HG03060 (cell line): ENCODE results near the gene C1orf198.

Experiments used
- ATAC-seq: cut with Tn5 transposase; IDR thresholded peaks from one replicate; pipeline ENCODE4 v1.9.1; 2021; ENCODE audit warnings: low read depth, moderate number of reproducible peaks; ENCODE audit not compliant: unreplicated experiment

C1orf198 gene

GRCh38 chr1:230816018-230816417 is 52.3 kb downstream of the C1orf198 start:
- ATAC-seq: no peak

GRCh38 chr1:230814949-230815692 is 53.2 kb downstream of the C1orf198 start:
- ATAC-seq: no peak

DNA sequence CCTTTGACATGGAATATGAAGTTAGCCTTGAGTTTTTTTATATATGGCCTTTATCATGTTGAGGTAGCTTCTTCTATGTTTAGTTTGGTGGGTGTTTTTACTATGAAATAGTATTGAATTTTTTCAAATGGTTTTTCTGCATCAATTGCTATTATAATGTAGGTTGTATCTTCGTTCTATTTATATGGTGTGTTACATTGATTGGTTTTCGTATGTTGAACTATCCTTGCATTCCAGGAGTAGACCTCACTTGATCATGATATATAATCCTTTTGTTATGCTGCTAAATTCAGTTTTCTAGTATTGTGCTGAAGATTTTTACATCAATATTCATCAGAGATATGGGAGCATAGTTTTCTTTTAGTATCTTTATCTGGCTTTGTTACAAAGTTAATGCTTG is 55.8 kb downstream of the C1orf198 start:
- ATAC-seq: no peak

- no peak for ATAC-seq
These were observed 58.9 kb downstream of the C1orf198 start for GRCh38 chr1:230809256-230809990.

DNA sequence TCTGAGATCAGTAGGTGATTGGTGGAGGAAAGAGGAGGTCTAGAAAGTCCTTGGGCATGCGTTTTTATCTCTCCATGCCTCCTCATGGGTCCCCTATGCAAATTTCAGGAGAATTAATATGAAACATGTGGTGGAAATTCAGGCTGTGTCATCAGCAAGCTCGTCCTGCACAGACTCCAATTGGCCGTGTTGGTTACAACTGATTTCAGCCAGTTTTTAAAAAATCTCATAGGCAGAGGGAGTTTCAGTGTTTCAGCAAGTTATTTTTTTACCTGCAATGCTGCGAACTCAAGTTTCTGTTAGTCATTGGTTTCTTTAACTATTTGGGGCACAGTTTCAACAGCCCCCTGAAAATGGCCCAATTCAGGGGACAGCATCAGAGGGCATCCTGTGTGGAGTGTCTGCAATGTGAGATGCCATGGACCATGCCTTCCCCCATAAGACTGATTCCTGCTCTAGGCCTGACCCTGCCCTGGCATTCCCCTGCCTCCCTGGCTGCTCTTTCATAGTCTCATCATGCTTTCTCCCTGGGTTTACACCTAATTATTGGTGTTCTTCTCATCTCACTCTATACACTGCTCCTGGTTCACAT is 59.9 kb downstream of the C1orf198 start:
- no peak for ATAC-seq

GRCh38 chr1:230807561-230808280 is 60.6 kb downstream of the C1orf198 start:
- ATAC-seq: no peak

DNA sequence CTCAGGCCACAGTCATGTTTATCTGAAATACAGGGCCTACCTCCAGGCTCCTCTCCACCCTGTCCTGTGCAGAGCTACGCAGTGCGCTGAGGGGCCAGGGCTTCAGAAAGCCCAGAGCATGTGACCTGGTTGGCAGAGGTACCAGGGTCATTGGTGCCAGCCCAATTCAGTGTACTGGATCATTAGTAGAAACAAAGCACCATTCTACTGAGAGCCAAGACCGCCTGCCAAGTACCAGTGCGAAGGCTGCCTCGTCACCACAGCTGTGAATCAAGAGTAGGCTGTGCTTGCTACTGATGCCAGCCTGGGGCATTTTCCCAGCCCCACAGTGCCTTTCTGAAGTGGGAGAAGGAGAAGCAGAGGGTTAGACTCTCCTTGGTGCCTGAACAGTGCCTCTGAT is 61.3 kb downstream of the C1orf198 start:
- no peak for ATAC-seq

DNA sequence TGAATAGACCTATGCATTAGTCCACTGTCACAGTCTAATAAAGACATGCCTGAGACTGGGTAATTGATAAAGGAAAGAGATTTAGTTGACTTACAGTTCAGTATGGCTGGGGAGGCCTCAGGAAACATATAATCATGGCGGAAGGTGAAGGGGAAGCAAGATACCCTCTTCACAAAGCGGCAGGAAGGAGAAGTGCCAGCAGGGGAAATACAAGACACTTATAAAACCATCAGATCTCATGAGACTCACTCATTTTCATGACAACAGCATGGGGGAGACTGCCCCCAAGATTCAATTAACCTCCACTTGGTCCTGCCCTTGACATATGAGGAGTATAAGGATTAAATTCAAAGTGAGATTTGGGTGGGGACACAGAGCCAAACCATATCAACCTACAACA is 61.8 kb downstream of the C1orf198 start:
- ATAC-seq: no peak

DNA sequence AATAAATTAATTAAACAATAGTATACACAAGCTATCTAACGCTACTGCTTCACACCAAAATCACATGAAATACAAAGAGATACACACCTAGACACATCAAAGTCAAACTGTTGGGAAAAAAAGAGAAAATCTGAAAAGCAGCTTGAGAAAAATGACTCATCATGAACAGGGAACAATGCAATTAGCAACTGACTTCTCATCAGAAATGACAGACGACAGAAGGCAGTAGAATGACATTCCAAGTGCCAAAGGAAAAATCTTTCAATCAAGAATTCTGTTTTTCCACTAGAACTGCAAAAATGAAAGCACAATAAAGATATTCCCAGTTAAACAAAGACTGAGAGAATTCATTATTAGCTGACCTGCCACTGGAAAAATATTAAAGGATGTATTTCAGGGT is 63.9 kb downstream of the C1orf198 start:
- no peak for ATAC-seq

DNA sequence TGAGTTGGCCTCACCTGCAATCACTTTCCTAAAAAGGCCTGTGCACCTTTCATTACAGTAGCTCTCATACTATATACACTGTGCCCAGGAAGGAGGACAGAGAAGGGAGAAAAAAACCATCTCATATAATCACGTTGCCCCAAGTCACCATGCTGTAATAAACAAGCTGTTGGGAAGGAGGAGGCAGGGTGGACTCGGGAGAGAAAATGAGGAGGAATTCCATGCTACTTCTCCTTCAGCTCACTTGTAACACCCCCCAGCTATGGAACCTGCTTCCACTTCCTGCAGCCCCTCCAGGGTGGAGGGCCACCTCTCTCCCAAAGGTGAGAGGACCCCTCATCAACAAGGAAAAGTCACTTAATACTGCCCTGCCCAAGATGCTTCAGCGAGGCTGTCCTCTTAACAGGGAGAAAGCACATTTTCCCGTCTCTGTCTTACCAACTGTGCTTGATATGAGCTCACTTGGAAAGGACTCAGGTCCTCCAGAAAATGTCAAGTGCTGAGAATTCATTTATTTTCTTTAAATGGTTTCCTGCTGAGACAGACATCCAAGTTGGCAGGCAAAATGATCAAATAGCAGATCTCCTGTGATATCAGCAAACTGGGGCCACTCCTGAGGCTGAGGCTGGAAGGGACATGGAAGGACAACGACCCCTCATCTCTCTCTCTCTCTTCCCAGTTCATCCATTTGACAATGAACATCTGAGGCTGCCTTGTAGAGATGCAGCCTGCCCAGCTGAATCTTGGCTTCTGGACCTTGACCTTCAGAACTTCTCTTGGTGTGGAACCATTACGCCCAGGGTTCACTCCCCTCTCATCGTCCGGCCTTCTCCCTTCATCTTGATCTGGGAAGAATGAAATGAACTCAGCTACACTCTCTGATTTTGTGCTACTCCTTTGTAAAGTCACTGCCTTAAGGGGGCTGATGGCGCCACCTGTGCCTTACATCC is 67.2 kb downstream of the C1orf198 start:
- ATAC-seq: no peak

GRCh38 chr1:230798491-230798890 is 69.8 kb downstream of the C1orf198 start:
- ATAC-seq: no peak

DNA sequence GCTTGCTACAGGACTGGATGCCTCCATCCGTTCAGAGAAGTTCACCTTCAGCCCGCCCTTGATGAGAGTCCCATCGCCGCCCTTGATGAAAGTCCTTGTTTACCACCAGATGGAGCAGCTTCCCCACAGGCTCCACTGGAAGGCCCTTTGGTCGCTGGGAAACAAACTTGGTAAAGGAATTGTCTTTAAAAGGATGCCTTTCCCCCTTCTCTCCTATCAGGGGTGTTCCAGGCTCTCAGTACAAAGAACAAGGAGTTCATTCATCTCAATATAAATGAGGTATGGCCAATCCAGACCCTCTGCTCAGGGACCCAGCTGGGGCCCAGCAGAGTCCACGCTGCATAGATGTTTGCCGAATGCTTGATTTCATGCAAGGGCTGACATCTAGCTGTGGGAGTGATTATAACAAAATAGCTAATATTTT is 70.4 kb downstream of the C1orf198 start:
- no peak for ATAC-seq

GRCh38 chr1:230797376-230797920 is 70.9 kb downstream of the C1orf198 start:
- ATAC-seq: no peak

GRCh38 chr1:230796626-230797025 is 71.7 kb downstream of the C1orf198 start:
- no peak for ATAC-seq

DNA sequence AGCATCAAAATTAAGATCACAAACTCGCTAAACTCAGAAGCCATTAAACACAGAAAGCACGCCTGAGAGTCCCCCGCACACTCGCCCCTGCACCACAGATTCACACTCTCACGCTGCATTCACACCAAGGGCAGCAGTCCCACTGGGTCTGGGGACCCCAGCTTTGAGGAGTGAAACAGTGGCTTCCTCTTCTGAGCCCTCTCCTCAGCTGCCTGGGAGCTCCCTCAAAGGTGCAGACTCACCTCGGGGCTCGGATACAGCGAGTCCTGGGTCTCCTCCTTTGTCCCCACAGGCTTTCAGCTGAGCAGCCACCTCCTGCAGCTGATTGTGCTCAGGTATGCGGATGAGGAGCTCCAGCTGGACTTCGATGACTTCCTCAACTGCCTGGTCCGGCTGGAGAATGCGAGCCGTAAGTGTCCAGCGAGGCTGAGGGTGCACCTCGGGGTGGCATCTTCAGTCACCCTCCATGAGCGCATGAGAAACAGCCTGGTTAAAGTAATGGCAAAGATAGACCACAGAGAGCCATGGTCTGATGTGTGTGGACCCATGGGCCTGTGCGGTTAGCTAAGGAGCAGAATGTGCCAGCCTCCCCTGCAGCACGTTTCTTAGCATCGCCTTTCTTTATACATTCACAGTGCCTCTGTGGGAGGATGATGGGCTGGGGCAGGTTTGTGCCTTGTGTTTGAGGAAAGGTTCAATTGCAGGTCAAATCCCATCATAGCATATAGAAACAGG is 73.3 kb downstream of the C1orf198 start:
- ATAC-seq: no peak

DNA sequence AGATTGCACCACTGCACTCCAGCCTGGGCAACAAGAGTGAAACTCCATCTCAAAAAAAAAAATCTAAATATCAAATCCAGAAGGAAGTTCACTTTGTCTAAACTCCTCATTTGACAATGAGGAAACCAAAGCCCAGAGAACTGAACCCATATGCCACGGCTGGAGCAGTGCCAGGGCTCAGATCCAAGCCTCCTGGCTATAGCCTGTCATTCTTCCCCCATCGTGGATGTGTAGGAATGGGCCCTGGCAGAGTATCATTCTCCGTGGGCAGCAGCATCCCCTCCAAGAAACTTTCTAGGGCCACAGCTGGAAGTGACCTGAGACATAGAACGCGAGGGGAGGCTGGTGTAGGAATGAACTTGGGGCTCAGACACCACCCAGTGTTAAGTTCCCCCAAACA is 73.9 kb downstream of the C1orf198 start:
- ATAC-seq: no peak

GRCh38 chr1:230793463-230793745 is 74.9 kb downstream of the C1orf198 start:
- ATAC-seq: no peak

- ATAC-seq: no peak
These were observed 75.4 kb downstream of the C1orf198 start for GRCh38 chr1:230792691-230793462.
